ENCODE measurements around the gene WDSUB1. TPM values are rescaled to one million over a fixed set of nuclear protein-coding genes. Genes with fewer than 3 reads are reported as not detected.
A peak's percentile ranks its signal among the peaks of the same experiment; 100 is the strongest.

WDSUB1 gene
- total and polyA plus RNA-seq, 2 experiments from 2014 or later, result 17.7 to 18.6 TPM

- no peaks in the 10 kb centered on the region for H3K36me3 ChIP-seq (replicated peaks; ENCODE audit: insufficient read depth, low read depth)
These were observed 72.1 kb downstream of the WDSUB1 start for GRCh38 chr2:159214325-159214865.

GRCh38 chr2:159213296-159213695 lies 73.2 kb downstream of the WDSUB1 start:
- H3K4me1 ChIP-seq (ENCODE audit: insufficient read depth), result peaks cover 5% of the 10 kb centered on the region
- 87% methylated on average over 5 of the region's 5 CpGs for WGBS (ENCODE audit: low lambda C conversion rate, missing lambda C conversion rate)
- no peaks in the 10 kb centered on the region for H3K36me3 ChIP-seq (replicated peaks; ENCODE audit: insufficient read depth, low read depth)

More at GRCh38 chr2:159214325-159214865, 72.1 kb downstream of the WDSUB1 start:
- WGBS (ENCODE audit: low lambda C conversion rate, missing lambda C conversion rate), result 96% methylated on average over 3 of the region's 3 CpGs
- Histone ChIP-seq H3K9me3 (ENCODE audit: low read depth) (no peaks in the 10 kb centered on the region), H3K79me2 (no peaks in the 10 kb centered on the region), H3K27me3 (no peaks in the 10 kb centered on the region), H3K9me2 (replicated peaks; ENCODE audit: insufficient read depth) (no peaks in the 10 kb centered on the region), H4K20me1 (ENCODE audit: insufficient read depth, poor library complexity, severe bottlenecking) (no peaks in the 10 kb centered on the region), H3K4me2 (no peak overlapping the region), H3K4me3 (no peak overlapping the region), H3K4me1 (ENCODE audit: insufficient read depth) (peaks cover 5% of the 10 kb centered on the region), H3K27ac (no peak overlapping the region), H2AFZ (no peak overlapping the region)
- TF ChIP-seq EZH2 (IDR thresholded peaks at IDR 0.05; ENCODE audit: borderline replicate concordance) (no peak), EZH2phosphoT487 (IDR thresholded peaks at IDR 0.05; ENCODE audit: low read depth, severe bottlenecking, unreplicated experiment) (no peak), CTCF (IDR thresholded peaks at IDR 0.05; ENCODE audit: poor library complexity) (no peak)
- DNase-seq (ENCODE audit: low spot score), result no peak

GRCh38 chr2:159211447-159212396 lies 74.8 kb downstream of the WDSUB1 start:
- peak overlapping the region; percentile 34 for H3K4me2 ChIP-seq
- H3K27me3 ChIP-seq, result no peaks in the 10 kb centered on the region
- peaks cover 5% of the 10 kb centered on the region for H3K4me1 ChIP-seq (ENCODE audit: insufficient read depth)
- H3K27ac ChIP-seq, result peak overlapping the region; percentile 3
- 44% methylated on average over 14 of the region's 14 CpGs for WGBS (ENCODE audit: low lambda C conversion rate, missing lambda C conversion rate)
- no peaks in the 10 kb centered on the region for H3K9me3 ChIP-seq (ENCODE audit: low read depth)
- H3K79me2 ChIP-seq, result no peaks in the 10 kb centered on the region
- no peaks in the 10 kb centered on the region for H4K20me1 ChIP-seq (ENCODE audit: insufficient read depth, poor library complexity, severe bottlenecking)
- TF ChIP-seq EZH2 (IDR thresholded peaks at IDR 0.05; ENCODE audit: borderline replicate concordance), result no peak
- no peak for TF ChIP-seq CTCF (IDR thresholded peaks at IDR 0.05; ENCODE audit: poor library complexity)
- no peak for TF ChIP-seq EZH2phosphoT487 (IDR thresholded peaks at IDR 0.05; ENCODE audit: low read depth, severe bottlenecking, unreplicated experiment)
- H3K4me3 ChIP-seq, result no peak overlapping the region
- no peaks in the 10 kb centered on the region for H3K9me2 ChIP-seq (replicated peaks; ENCODE audit: insufficient read depth)
- H3K36me3 ChIP-seq (replicated peaks; ENCODE audit: insufficient read depth, low read depth), result no peaks in the 10 kb centered on the region
- DNase-seq (ENCODE audit: low spot score), result peak; percentile 30
- H2AFZ ChIP-seq, result no peak overlapping the region

More at GRCh38 chr2:159213296-159213695, 73.2 kb downstream of the WDSUB1 start:
- Histone ChIP-seq H3K27me3 (no peaks in the 10 kb centered on the region), H2AFZ (no peak overlapping the region), H4K20me1 (ENCODE audit: insufficient read depth, poor library complexity, severe bottlenecking) (no peaks in the 10 kb centered on the region), H3K4me2 (no peak overlapping the region), H3K9me2 (replicated peaks; ENCODE audit: insufficient read depth) (no peaks in the 10 kb centered on the region), H3K4me3 (no peak overlapping the region), H3K79me2 (no peaks in the 10 kb centered on the region), H3K9me3 (ENCODE audit: low read depth) (no peaks in the 10 kb centered on the region), H3K27ac (no peak overlapping the region)
- TF ChIP-seq EZH2 (IDR thresholded peaks at IDR 0.05; ENCODE audit: borderline replicate concordance), result no peak
- TF ChIP-seq CTCF (IDR thresholded peaks at IDR 0.05; ENCODE audit: poor library complexity), result no peak
- TF ChIP-seq EZH2phosphoT487 (IDR thresholded peaks at IDR 0.05; ENCODE audit: low read depth, severe bottlenecking, unreplicated experiment), result no peak
- no peak for DNase-seq (ENCODE audit: low spot score)
